ENCODE results near the gene KIF16B. TPM values are rescaled to one million over a fixed set of nuclear protein-coding genes. Genes with fewer than 3 reads are reported as not detected.
A peak's percentile ranks its signal among the peaks of the same experiment; 100 is the strongest.

Gene KIF16B
- total and polyA plus RNA-seq, 9 of the 15 experiments (the other 6 are each of a cell fraction or from before 2014, with no cell fraction given): 1.00 to 10.6 (median 8.5) TPM

GRCh38 chr20:16411361-16411760 lies 161.9 kb downstream of the KIF16B start (continued):
- TF ChIP-seq, protein P1, sequence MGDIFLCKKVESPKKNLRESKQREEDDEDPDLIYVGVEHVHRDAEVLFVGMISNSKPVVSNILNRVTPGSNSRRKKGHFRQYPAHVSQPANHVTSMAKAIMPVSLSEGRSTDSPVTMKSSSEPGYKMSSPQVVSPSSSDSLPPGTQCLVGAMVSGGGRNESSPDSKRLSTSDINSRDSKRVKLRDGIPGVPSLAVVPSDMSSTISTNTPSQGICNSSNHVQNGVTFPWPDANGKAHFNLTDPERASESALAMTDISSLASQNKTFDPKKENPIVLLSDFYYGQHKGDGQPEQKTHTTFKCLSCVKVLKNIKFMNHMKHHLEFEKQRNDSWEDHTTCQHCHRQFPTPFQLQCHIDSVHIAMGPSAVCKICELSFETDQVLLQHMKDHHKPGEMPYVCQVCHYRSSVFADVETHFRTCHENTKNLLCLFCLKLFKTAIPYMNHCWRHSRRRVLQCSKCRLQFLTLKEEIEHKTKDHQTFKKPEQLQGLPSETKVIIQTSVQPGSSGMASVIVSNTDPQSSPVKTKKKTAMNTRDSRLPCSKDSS (IDR thresholded peaks at IDR 0.05; ENCODE audit: low read depth, partially characterized antibody): no peak
- TF ChIP-seq ARID3B (CRISPR knock-in tag; IDR thresholded peaks at IDR 0.05; ENCODE audit: borderline replicate concordance) (no peak), NFIC (IDR thresholded peaks at IDR 0.05) (peak; percentile 55), ZFP1 (CRISPR knock-in tag; IDR thresholded peaks at IDR 0.05) (no peak), MTA1 (IDR thresholded peaks at IDR 0.05; ENCODE audit: borderline replicate concordance) (no peak), NCOA4 (IDR thresholded peaks at IDR 0.05; ENCODE audit: partially characterized antibody) (no peak), CREB1 (IDR thresholded peaks at IDR 0.05) (no peak), CREB1 (CRISPR knock-in tag; IDR thresholded peaks at IDR 0.05) (no peak), DNMT1 (IDR thresholded peaks at IDR 0.05) (no peak), ZNF311 (CRISPR knock-in tag; IDR thresholded peaks at IDR 0.05) (no peak), ZBTB17 (CRISPR knock-in tag; IDR thresholded peaks at IDR 0.05) (no peak), TRIM28 (IDR thresholded peaks at IDR 0.05) (no peak), SETDB1 (IDR thresholded peaks at IDR 0.05; ENCODE audit: low read length) (no peak), ADNP (tag; IDR thresholded peaks at IDR 0.05) (no peak), SFPQ (IDR thresholded peaks at IDR 0.05; ENCODE audit: low read depth, low read length) (no peak), ZNF133 (CRISPR knock-in tag; IDR thresholded peaks at IDR 0.05) (no peak), PML (IDR thresholded peaks at IDR 0.05; ENCODE audit: low read length) (peak; percentile 59; the same call in 1 of the 2 replicates), VEZF1 (CRISPR knock-in tag; IDR thresholded peaks at IDR 0.05) (no peak), ETV6 (IDR thresholded peaks at IDR 0.05; ENCODE audit: borderline replicate concordance in 1 of 2, low read depth in 2 of 2, low read length in 1 of 2) (no peak), ETV6 (CRISPR knock-in tag; IDR thresholded peaks at IDR 0.05; ENCODE audit: borderline replicate concordance) (no peak), ZNF445 (CRISPR knock-in tag; IDR thresholded peaks at IDR 0.05; ENCODE audit: low read depth) (no peak), PHF20 (IDR thresholded peaks at IDR 0.05; ENCODE audit: partially characterized antibody) (peak; percentile 61), NCOR1 (IDR thresholded peaks at IDR 0.05) (peak; percentile 81), NFATC3 (IDR thresholded peaks at IDR 0.05) (no peak), EP300 (IDR thresholded peaks at IDR 0.05; ENCODE audit: low read length) (peak; percentile 76; the same call in 1 of the 2 replicates), GATA2 (CRISPR knock-in tag; IDR thresholded peaks at IDR 0.05) (peak; percentile 83), TFAM (CRISPR knock-in tag; conservative IDR thresholded peaks at IDR 0.05) (no peak)
